HS-27A (cell line): Measurements from ENCODE around the gene CTRL.

Experiments used
- DNase-seq: peaks from one replicate; pipeline ENCODE4 v3.0.0-alpha.2; 2012; ENCODE audit warnings: low read depth, missing footprints

Gene CTRL

DNA sequence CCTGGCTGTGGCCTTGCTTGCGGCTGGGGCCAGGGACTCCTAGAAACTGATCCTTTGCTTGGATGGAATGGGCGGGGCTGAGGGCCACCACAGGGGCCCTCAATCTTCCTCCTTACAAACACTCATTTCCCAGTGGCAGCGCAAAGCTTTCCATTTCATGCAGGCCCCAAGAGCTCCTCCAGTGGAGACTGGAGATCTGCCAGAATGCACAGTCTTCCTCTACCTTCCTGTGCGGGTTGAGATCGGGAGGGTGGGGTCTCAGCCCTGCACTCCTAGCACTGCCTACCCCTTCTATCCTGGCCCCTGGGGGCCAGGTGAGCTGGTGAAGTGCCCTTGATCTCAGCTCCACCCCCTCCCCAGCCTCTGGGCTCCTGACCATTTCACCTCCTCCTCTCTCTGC lies 45.3 kb downstream of the CTRL start:
- DNase-seq: no peak

- DNase-seq: no peak
Measured at GRCh38 chr16:67885976-67886375, 45.7 kb downstream of the CTRL start.

DNA sequence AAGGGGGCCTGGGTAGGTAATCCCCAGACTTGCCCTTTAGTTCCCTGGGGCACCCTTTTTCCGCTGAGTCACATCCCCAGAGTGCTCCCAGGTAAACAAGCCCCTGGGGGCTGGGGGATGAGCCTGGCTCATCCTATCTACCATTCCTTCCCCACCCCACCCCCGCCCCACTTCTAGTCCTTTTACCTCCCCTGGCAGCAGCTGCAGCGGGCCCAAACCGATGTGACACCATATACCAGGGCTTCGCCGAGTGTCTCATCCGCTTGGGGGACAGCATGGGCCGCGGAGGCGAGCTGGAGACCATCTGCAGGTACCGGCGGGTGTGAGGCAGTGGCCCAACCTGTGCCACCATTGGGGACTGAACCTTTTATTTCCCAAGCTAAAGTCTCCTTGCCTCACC lies 46.1 kb downstream of the CTRL start:
- no peak for DNase-seq

DNA sequence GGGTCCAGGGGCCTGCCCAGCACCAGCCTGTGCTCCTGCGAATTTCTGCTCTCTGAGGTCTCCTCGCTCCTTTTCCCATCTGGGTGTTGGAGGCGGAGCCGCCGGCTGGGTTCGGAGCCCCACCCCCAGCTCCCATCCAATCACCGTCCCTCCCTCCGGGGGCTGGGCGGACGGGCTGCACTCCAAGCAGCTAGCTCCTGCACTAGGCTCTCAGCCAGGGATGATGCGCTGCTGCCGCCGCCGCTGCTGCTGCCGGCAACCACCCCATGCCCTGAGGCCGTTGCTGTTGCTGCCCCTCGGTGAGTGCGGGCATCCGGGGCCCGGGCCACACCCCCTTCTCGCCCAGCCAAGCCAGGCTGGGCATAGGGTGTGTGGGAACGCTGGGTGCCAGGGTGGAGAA lies 47.0 kb downstream of the CTRL start, which contains the start of gene NRN1L:
NRN1L (plus strand) TSS at position 202 of the 400 bp plus-strand sequence; CDS start at position 221, 19 bp downstream.
- no peak for DNase-seq

DNA sequence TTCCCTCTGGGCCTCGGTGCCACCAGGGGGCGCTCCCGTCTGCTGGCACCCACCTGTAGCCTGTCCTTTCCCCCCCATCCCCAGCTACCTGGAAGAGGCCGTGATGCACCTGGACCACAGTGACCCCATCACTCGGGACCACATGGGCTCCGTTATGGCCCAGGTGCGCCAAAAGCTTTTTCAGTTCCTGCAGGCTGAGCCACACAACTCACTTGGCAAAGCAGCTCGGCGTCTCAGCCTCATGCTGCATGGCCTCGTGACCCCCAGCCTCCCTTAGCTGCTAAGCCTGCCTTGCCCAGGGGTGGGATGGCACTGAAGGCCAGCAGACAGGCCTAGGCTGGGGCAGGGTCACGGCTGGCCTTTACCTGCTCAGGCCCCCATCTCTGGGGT lies 47.8 kb downstream of the CTRL start:
- DNase-seq: no peak

DNA sequence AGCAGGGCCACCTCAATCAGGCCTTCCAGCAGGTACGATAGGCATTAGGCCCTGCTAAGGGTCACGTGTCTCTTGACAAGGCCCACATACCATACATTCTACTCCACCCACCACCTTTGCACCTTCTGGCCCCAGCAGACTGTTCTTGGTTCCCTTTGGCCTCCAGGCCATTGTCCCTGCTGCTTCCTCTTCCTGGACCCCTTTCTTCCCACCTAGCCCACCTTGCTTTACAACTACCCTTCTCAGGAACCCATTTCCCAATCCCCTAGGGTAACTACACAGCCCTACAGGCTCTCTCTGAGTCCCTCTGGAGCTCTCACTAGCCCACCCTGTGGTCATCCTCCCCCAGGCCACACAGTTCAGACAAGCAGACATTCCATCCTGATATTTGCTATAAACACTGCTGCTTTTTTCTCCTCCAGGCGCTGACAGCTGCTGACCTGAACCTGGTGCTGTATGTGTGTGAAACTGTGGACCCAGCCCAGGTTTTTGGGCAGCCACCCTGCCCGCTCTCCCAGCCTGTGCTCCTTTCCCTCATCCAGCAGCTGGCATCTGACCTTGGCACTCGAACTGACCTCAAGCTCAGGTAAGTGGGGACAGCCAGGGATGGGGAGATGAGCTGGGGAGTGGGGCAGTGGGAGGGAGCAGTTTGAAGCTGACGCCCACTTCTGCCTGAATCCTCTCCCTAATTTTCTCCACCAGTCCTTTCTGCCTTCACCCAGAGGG lies 48.4 kb downstream of the CTRL start:
- no peak for DNase-seq

GRCh38 chr16:67882374-67883145 lies 49.1 kb downstream of the CTRL start:
- no peak for DNase-seq

DNA sequence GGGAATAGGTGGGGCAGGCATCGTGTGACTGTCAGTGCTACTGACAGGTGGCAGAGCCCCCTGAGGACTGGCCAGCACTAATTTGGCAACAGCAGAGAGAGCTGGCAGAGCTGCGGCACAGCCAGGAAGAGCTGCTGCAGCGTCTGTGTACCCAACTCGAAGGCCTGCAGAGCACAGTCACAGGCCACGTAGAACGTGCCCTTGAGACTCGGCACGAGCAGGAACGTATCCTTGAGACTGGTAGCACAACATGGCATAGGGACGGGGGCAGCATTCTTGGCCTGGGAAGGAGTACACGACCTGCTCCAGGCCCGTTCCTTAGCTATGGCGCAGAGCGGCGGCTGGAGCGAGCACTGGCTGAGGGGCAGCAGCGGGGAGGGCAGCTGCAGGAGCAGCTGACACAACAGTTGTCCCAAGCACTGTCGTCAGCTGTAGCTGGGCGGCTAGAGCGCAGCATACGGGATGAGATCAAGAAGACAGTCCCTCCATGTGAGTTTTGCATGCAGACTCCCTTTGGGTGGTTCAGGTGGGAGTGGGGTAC lies 50.0 kb downstream of the CTRL start:
- DNase-seq: no peak

- DNase-seq: no peak
Measured at GRCh38 chr16:67880584-67880983, 51.1 kb downstream of the CTRL start.

DNA sequence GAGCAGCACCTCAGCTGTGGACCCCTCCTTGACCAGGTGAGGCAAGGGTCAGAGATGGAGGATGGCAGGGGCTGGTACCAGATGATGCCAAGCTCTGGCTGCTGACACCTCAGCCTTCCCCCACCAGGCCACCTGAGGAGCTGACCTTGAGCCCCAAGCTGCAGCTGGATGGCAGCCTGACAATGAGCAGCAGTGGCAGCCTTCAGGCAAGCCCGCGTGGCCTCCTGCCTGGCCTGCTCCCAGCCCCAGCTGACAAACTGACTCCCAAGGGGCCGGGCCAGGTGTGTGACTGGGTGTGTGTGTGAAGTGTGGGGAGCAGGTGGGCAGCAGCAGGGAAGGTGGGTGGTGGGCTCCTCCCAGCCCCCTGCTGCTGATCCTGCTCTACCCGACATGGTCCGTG lies 51.7 kb downstream of the CTRL start:
- no peak for DNase-seq
